HG03342 (cell line): ENCODE data around the gene CD52.
A peak's percentile ranks its signal among the peaks of the same experiment; 100 is the strongest.
"Not testable (repeated sequence)": the region's sequence is repeated elsewhere in the genome, so short reads cannot be mapped to it uniquely, and the experiment has no call there.

Source experiments
- ATAC-seq: cut with Tn5 transposase; IDR thresholded peaks from one replicate; pipeline ENCODE4 v1.9.1; 2021; ENCODE audit warnings: mild to moderate bottlenecking, moderate library complexity; ENCODE audit not compliant: unreplicated experiment

CD52 gene

DNA sequence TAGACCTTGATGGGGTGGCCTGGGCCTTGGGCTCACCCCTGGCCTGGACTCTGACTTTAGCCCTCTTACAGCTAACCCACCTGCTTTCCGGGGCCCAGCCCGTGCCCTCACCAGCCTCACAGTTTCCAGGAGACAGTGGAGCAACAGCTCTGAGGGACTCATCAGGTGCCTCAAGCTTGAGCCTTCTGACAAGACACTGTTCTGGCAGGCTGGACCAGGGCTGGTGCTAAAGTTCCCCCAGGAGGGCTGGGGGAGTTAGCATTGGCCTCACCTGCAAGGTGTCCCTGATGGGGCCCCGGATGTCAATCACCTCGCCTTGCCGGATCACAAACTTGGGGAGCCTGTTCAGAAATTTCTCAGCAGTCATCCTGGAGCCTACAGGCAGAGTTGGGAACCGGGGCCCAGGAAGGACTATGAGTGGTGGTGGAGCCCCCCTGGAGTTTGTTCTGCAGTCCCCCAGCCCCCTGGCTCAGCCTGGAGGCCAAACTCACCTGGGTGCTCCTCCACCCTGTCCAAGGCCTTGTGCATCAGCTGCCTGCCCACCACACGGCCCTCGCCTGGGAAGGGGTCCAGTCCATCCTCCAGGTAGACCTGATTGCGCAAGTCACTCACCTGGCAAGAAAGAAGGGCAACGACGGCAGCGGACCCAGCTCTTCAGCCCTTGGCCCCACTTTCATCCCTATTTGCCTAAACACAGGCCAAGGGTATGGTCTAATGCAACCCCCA is 33.7 kb upstream of the CD52 start:
- no peak for ATAC-seq

GRCh38 chr1:26284597-26285347 is 33.0 kb upstream of the CD52 start:
- ATAC-seq: no peak

DNA sequence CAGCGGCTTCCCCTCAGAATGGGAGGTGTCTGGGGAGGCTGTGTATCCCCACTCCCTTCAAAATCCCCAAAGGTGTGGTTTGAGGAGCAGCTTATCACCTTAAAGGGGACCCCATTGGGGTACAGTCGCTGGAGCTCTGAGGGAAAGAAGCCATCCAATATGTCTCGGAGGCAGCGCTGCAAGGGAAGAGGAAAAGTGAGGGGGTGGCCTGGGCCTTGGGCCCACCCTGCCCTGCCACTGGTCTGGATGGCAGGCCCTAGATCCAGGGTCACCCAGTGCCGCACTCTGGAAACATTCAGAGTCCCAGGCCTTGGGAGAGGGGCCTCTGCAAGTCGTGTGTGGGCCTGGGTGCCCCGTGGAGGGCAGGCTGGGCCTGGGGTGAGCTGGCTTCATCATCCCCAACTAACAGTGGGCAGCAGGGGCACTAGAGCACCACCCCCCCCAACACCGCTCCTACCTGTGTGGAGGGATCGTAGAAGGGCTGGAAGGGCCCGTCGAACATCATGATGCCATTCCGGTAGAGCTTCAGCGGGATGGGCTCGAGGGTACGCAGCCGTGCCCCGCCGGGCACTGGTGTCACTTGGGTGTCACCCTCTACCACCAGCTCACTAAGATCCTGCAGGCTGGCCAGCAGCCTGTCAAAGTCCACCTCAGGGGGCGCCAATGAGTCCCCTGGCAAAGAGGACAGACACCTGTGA is 32.2 kb upstream of the CD52 start:
- no peak for ATAC-seq

DNA sequence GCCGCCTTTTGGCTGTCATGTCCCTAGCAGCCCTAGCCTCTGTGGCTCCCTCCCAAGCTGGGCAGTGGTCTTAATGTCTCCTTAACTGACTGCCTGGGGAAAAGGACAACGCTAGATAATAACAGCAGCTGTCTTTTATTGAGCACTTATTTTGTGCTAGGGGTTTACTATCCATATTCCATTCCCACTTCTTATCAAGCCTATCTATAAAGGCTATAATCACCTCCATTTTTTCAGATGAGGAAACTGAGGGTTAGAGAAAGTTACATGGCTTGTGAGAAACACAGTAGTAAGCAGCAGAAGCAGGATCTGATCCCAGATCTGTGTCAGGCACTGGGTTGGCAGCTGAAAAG is 31.7 kb upstream of the CD52 start:
- no peak for ATAC-seq

GRCh38 chr1:26287033-26287711 is 30.6 kb upstream of the CD52 start:
- ATAC-seq: peak; percentile 36

GRCh38 chr1:26287811-26288210 is 29.9 kb upstream of the CD52 start:
- no peak for ATAC-seq

GRCh38 chr1:26288311-26288941 is 29.3 kb upstream of the CD52 start:
- ATAC-seq: no peak

- ATAC-seq: no peak
Measured at GRCh38 chr1:26289158-26290059, 28.3 kb upstream of the CD52 start.

DNA sequence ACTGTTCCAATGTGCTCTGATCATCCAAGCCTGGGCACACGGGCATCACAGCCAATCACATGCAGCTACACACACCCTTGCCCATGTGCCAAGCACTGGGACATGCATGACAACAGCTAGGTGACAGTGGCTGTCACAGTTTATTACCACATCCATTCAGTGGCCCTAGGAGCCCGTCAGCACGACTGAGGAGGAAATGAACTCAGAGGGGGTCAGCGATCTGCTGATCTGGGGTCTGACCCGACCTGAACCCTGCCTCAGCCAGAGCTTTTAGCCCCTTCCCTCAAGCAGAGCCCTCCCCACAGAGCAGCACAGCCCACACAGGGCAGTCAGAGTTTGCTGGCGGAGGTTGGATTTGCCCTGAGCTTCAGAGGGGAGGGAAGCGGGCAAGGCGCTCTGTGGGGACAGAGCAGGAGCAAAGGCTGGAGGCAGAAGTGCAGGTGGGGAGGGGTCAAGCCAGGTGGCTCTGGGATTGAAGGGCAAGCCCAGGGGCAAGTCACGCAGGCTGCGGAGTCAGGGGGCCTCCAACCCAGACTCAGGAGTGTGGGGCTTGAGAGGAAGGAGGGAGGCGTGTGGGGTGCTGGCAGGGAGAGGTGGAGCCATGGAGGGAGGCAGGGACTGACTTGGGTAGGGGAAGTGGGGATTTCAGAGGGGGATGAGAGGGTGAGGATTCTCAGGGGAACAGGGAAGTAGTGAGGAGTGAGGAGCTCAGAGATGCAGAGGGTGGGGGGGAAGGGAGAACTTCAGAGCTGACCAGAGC is 27.5 kb upstream of the CD52 start:
- ATAC-seq: no peak

- ATAC-seq: no peak
Measured at GRCh38 chr1:26290882-26291261, 26.9 kb upstream of the CD52 start.

DNA sequence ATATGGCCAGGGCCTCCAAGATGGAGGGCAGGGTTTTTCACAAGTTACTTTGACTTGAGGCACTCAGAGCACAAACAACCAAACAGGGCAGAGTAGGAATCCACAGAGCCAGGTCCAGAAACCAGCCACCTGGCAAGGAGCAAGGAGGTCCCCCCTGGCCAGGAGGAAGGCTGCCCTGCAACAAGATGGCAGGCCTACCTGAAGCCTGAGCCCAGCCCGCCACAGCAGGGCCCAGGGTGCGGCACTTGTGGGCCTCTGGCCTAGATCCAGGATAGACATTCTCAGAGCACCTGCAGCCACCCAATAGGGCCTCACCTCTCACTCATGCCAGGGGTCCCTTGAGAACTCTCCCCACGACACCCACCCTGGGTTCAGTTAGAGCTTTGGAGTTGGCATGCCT is 26.3 kb upstream of the CD52 start:
- no peak for ATAC-seq

GRCh38 chr1:26291939-26292338 is 25.8 kb upstream of the CD52 start:
- no peak for ATAC-seq

DNA sequence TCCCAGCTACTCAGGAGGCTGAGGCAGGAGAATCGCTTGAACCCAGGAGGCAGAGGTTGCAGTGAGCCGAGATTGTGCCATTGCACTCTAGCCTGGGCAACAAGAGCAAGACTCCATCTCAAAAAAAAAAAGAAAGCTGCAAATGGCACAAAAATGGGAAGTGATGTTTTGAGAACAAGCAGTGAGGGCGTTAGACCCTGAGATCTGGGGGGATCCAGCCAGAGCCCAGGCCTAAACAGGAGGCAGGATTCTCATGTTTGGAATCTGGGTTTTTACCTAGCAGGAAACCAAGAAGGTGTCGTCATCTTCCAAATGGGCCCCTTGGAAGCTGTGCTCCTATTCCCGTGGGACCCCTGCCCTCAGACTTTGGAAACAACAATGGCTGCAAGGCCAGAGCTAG is 25.0 kb upstream of the CD52 start:
- not testable (repeated sequence) for ATAC-seq

DNA sequence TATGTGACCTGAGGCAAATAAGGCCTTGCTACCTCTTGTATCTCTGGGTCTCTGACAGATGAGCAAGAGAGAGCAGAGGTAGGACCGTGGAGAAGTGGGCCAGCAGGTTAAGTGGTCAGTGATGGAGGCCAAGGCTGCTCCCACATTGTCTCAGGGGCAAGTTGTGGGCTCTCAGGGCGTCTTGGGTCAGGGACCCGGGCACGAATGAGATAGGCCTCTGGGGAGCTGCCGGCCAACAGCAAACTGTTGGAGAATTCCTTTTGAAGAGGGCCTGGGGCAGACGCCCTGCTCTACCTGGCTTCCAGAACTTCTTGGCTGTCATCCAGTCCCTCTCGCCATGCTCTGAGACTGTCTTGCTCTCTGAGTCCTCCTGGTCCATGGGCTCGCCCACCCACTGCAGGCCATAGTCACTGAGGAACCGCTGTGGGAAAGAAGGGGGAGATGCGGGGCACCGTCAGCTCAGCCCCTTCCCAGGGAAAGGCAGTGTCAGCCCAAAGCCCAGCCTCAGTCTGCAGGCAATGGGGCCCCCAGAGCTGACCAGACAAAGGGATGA is 23.8 kb upstream of the CD52 start:
- no peak for ATAC-seq

DNA sequence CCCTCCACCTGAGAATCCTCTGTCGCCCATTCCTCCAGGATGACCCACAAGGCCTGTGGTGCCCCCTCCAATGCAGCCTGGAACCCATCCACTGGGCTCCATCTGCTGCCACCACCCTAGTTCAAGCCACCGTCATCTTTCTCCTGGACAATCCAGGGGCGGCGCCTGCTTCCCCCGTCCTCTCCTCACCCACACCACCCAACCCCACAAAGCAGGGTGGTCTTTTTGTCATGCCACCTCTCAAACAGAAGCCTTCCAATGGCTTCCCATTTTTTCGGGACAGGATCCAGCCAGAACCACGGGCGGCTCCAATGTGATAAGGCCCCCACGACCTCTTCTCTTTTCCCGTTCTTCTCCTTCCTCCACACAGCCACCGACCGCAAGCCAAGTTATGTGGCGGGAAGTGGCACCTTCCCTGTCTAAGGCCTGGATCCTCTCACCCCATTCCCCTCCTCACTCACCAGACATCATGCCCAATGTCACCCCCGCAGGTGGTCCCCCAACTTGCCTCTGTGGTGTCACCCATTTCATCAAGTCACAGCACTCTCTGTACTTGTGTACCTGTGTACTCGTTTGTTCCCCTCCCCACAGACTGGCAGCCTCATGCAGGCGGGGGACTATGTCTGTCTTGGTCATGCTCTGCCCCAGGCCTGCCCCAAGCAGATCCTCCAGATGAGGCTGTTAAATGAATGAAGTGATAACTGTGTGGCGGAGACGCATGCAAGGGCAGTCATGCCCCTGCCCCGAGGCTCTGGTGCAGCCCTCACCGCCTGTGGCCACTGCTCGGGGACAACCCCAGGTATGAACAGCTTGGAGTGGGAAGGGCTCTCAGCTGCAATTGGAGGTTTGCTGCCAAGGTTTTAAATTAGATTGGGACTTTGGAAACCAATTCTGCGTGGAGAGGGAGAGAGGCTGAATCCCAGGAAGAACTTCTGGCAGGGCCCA is 22.3 kb upstream of the CD52 start:
- no peak for ATAC-seq

- no peak for ATAC-seq
Measured at GRCh38 chr1:26296340-26297056, 21.3 kb upstream of the CD52 start.
